H1 (cell line): ENCODE results near the gene RCSD1. TPM values are rescaled to one million over a fixed set of nuclear protein-coding genes. Genes with fewer than 3 reads are reported as not detected.

ENCODE experiments used
- CHD7 ChIP-seq: fragments of 300-600 bp; sonication (generic); IDR thresholded peaks from 2 replicates; pipeline ENCODE4 v1.7.1; 2012; ENCODE audit warnings: low read length, moderate library complexity, mild to moderate bottlenecking, inconsistent platforms; ENCODE audit not compliant: insufficient replicate concordance
- NANOG ChIP-seq: IDR thresholded peaks from 2 replicates; pipeline ENCODE4 v1.6.1; 2011; ENCODE audit warnings: low read length, low read depth, mild to moderate bottlenecking, inconsistent platforms; ENCODE audit not compliant: insufficient read depth, poor library complexity, severe bottlenecking
- YY1 ChIP-seq: IDR thresholded peaks from 2 replicates; pipeline ENCODE4 v1.6.1; 2011; ENCODE audit warnings: low read depth, mild to moderate bottlenecking, low read length
- polyA plus RNA-seq, 7 experiments: library from polyadenylated mRNA; depleted of rRNA in 3 of 7; stranded (reverse) in 5 of 7; unstranded in 2 of 7; fragments of >200 nt in 5 of 7; fragments of 200-250 nt in 2 of 7; gene quantifications; 1 replicate in 5 of 7; 2 replicates in 1 of 7; 4 replicates in 1 of 7; pipeline versions ENCODE4 v1.2.1 to v1.2.3, GENCODE V29; 2011 to 2013; ENCODE audit warnings: missing spikeins in 2 of 7, mixed read lengths in 2 of 7
- total RNA-seq: library from RNA; stranded (reverse); fragmentation: NEBNext Ultra II Directional; extraction: Animal tissue kit (Norgen Biotek cat#: 25700); gene quantifications from 2 replicates; pipeline ENCODE4 v1.2.1, GENCODE V29; 2021

RCSD1 gene
- total and polyA plus RNA-seq, 2 of the 8 experiments (the other 6 are each of a cell fraction or from before 2014, with no cell fraction given): 0.47 to 0.69 TPM

DNA sequence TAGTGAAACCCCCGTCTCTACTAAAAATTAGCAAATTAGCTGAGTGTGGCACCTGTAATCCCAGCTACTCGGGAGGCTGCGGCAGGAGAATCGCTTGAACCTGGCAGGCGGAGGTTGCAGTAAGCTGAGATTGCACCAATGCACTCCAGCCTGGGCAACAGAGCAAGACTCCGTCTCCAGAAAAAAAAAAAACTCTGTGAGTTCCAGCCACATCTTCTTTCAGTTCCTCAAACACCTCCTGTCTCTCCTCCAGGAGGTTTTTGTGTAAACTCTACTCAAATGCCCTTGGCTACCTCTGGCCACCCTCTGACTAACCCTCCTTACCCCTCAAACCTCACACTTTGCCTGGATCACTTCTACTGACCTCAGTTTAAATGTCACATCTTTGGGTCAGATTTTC lies 38.1 kb downstream of the RCSD1 start (continued):
- TF ChIP-seq CHD7 (no peak), NANOG (no peak), YY1 (no peak)
